ENCODE results near the gene NAALADL1.

DNA sequence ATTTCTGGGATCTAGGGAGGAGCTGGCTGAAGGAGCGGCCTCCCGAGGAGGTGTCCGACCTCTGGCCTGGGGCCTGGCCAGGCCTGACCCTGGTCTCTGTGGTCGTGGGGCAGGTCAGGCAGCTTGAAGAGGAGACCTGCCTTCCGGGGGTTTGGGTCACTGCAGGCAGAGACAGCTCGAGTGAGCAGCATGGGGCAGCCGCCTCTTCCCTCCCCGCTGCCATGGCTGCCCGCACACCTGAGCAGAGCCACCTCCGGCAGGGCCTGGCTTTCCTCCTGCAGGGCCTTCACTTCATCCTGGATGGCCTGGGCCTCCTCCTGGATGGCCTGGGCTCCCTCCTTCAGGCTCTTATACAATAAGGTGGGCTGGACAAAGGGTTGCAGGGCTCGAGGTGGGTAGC, 8.0 kb upstream of the NAALADL1 start:
- TF ChIP-seq, protein P1, sequence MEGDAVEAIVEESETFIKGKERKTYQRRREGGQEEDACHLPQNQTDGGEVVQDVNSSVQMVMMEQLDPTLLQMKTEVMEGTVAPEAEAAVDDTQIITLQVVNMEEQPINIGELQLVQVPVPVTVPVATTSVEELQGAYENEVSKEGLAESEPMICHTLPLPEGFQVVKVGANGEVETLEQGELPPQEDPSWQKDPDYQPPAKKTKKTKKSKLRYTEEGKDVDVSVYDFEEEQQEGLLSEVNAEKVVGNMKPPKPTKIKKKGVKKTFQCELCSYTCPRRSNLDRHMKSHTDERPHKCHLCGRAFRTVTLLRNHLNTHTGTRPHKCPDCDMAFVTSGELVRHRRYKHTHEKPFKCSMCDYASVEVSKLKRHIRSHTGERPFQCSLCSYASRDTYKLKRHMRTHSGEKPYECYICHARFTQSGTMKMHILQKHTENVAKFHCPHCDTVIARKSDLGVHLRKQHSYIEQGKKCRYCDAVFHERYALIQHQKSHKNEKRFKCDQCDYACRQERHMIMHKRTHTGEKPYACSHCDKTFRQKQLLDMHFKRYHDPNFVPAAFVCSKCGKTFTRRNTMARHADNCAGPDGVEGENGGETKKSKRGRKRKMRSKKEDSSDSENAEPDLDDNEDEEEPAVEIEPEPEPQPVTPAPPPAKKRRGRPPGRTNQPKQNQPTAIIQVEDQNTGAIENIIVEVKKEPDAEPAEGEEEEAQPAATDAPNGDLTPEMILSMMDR (IDR thresholded peaks at IDR 0.05), result no peak
- no peak for TF ChIP-seq POLR2A (IDR thresholded peaks at IDR 0.05)
